GM19372 (cell line): Measurements from ENCODE around the gene ITPR1.

Experiments
- ATAC-seq: cut with Tn5 transposase; IDR thresholded peaks from one replicate; pipeline ENCODE4 v1.9.1; 2021; ENCODE audit warnings: mild to moderate bottlenecking, low read depth, moderate library complexity; ENCODE audit not compliant: unreplicated experiment

The ITPR1 gene

DNA sequence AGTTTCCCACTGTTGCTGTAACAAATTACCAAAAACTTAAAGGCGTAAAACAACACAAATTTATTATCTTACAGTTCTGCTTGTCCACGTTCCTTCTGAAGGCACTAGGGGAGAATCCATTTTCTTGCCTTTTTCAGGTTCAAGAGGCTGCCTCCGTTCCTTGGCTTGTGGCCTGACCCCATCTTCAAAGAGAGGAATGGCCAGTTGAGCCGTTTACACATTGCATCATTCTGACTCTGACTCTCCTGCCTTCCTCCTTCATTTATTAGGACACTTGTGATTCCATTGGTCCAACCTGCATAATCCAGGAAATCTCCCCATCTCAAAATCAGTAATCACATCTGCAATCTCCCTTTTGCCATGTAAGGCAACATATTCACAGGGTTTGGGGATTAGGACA, 363.4 kb downstream of the ITPR1 start:
- no peak for ATAC-seq

DNA sequence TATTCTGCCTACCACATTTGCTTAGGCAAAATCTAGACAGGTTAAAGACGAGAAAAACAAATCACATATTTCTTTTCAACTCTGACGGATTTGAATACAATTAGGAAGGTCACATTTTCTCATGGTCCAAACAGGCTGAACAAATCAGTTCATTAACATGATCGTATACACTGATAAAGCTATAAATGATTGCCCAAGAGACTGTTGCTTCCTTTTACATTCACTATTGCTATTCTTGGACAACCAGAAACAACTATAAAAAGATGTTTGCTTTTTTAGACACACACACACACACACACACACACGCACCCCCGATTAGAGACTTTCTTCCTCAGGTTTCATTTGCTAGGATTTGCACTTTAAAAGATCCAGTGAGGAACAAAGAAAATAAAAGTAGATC, 363.8 kb downstream of the ITPR1 start:
- no peak for ATAC-seq

DNA sequence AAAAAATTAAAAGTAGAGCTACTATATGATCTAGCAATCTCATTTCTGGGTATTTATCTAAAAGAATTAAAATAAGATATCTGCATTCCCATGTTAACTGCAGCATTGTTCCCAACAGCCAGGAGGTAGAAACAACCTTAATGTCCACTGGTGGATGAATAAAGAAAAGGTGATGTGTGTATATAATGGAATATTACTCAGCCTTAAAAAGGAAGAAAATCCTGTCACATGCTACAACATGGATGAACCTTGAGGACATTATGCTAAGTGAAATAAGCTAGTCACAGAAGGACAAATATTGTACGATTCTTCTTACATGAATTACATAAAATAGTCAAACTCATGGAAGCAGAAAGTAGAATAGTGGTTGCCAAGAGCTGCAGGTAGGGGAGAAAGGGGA, 366.6 kb downstream of the ITPR1 start:
- ATAC-seq: no peak

DNA sequence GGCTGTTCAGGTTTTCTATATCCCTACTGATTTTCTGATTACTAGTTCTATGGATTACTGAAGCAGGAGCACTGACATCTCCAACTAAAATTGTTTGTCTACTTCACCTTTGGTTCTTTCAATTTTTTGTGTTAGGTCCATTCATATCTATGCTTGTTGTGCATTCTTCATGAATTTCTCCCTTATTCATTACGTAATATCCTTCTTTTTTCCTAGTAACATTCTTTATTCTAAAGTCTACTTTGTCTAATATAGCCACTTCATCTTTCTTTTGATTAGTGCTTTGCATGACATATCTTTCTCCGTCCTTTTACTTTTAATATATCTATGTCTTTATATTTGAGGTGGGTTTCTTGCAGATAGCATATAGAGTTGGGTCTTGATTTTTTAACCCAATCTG, 369.8 kb downstream of the ITPR1 start:
- ATAC-seq: no peak

DNA sequence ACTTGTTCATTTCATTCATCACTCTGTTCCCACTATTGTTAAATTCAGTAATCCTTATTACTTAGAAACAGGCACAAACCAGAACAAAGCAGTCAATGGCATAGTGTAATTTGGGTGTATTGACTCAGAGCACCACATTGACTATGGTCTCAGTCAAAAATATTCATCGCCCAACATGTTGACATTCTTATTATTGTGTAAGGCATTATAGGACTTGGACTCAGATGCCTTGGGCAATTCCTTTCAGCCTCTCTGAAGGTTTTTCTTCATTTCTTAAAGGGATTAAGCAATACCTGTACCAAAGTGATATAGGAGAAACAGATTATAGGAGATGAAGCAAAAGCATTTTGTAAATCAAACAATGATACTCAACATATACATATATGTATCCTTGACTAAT, 371.4 kb downstream of the ITPR1 start:
- ATAC-seq: no peak

DNA sequence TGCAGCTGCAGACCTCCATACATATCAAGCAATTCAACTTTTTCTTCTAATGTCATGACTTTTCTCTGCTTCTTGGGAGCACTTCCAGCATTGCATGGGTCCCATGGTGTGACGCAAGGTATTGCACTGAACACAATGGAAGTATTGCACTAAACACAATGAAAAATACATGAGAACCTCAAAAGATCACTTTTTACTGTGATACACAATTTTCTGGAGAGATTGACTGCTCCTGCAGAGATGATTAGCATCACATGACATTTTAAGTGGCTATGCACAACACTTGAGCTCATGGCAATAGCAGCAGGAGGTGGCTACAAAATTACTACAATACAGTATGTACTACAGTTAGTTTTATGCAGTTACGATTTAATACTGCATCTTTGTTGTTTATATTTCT, 372.6 kb downstream of the ITPR1 start:
- no peak for ATAC-seq

DNA sequence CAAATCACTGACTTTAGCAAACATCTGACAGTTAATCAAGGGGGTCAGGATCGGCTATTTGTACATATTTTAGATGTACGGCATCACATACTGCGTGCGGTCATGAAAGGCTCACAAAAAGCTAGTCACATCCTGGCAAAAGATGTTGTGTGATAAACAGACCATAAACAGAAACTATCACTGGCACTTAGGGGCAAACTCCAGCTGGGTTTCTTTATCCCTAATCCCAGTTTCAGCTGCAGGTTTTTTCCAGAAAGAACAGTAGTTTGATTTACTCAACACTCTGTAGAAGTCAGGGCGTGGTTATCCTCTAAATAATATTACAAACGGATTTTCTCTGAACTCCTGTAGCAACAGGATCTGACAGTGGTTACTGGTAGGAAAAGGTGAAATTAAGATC, 373.7 kb downstream of the ITPR1 start:
- ATAC-seq: no peak

DNA sequence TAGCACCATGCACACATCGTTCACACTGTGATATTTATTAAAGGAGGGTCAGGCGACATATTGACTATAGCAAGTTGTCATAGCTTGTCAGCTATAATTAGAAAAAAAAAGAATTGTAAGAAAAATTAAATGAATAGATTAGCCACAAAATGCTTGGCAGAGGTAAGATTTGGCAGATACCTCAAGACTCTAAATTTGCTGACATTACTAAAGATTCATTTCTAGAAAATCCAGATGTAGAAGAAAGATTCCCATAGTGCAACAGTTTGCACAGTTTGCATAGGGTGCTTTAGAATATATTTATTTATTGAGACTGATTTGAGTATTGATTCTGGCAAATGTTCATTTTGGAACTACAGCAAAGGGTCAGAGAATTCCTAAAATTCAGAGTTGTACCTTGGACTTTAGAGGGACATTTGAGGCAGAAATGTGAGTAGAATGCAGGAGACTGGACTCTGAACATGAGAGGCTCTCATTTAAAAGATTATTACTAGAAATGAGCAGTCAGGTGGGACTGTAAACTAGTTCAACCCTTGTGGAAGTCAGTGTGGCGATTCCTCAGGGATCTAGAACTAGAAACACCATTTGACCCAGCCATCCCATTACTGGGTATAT, 384.1 kb downstream of the ITPR1 start:
- no peak for ATAC-seq

DNA sequence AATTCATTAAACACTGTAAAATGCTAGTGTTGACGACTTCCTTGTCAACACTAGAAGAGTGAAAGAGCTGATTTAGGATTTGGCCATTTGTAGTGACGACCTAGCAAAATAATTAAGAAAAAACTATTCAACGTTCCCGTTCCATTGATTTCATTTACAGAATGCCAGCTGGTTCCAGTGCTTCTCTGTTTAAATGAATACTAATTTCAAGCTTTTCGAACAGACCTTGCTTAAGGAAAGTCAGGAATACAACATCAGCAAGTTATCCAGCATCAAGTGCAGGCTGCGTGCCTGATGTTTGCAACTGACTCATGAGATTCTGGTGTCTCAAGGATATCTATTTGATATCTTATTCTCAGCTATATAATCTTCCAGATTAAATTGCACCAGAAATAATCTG, 387.7 kb downstream of the ITPR1 start:
- no peak for ATAC-seq

DNA sequence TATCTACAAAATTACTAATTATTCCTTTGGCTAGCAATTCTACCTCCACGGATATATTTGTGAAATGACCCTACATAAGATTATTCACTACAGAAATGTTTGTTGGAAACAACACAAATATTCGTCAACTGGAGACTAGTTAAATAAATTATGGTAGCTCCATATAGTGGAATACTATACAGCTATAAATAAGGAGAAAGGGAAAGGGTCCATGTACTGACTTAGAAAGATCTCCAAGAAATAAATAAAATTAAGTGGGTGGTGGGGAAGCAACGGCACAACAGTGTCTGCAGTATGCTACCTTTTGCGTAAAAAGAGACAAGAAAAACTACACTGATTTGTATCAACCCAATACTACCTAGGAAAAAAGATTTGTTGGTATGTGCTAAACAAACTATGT, 389.4 kb downstream of the ITPR1 start:
- no peak for ATAC-seq

DNA sequence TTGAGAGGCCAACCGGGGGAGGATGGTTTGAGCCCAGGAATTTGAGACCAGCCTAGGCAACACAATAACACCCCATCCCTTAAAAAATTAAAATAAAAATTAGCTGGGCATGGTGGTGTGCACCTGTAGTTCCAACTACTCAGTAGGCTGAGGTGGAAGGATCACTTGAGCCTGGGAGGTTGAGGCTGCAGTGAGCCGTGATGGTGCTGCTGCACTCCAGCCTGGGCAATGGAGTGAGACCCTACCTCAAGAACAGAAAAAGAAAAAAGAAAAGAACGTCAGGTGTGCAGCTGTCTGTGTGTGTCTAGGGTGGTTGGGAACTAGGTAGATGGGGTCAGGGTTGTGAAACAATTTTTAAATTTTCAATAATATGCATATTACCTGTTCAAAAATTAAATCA, 389.9 kb downstream of the ITPR1 start:
- no peak for ATAC-seq

DNA sequence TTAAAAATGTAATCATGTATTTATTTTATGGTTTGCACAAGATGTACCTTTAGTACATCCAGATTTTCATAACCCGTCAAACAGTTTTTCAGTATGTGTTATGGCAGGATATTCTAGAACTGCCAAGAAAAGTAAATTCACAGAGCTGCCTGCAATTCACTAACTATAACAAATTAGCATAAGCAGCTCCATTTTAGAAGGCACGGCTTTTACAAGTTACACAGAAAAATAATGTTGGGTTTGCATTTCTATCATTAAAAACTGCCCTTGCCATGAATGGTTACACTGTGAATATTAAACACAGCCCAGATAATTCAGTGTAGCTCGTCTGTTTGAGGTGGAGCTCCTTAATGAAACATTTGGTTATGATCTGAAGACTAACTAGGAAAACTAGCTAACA, 391.7 kb downstream of the ITPR1 start:
- ATAC-seq: no peak

DNA sequence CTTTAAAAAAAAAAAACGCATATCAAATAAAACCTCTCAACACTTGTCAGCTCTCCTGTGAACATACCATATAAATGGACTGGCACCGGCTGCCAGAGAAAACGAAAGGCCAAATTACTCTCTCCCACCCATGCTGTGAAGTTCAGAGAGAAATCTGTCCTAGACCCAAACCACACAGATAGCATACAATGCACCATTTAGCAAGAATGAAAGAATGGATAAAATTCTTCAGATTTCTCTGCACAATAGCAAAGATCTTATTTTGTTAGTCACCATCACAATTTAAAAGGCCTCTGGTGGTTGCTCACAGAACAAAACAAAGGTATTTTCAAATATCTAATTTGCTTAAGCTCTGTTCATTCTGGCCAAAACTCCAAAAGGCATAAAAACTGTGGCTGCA, 392.2 kb downstream of the ITPR1 start:
- ATAC-seq: no peak

DNA sequence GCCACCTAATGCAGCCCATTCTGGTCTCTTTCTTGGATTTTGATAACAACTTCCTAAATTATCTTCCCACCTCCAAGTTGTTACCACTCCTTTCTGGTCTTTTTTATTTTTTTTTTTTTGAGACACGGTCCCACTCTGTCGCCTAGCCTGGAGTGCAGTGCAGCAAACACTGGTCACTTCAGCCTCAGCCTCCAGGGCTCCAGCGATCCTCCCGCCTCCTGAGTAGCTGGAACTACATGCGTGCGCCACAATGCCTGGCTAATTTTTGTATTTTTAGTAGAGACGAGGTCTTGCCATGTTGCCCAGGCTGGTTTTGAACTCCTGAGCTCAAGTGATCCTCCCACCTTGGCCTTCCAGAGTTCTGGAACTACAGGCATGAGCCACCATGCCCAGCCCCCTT, 393.3 kb downstream of the ITPR1 start:
- no peak for ATAC-seq

DNA sequence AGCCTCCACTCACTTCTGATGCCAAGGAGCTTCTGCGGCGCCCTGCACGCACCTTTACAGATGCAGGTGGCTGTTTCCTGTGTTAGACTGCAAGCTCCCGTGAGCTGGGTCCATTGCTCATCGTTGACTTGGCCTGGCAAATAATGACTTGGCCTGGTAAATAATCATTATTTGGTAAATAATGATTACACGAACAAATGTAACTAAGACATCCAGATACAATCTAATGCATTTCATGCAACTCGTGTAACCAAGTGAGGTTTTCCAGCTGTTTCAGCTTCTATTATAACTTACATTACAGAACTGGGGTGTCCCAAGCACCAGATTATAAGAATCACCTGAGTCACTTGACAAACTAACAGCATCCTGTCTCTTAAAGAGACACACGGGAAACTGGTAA, 394.0 kb downstream of the ITPR1 start:
- no peak for ATAC-seq

DNA sequence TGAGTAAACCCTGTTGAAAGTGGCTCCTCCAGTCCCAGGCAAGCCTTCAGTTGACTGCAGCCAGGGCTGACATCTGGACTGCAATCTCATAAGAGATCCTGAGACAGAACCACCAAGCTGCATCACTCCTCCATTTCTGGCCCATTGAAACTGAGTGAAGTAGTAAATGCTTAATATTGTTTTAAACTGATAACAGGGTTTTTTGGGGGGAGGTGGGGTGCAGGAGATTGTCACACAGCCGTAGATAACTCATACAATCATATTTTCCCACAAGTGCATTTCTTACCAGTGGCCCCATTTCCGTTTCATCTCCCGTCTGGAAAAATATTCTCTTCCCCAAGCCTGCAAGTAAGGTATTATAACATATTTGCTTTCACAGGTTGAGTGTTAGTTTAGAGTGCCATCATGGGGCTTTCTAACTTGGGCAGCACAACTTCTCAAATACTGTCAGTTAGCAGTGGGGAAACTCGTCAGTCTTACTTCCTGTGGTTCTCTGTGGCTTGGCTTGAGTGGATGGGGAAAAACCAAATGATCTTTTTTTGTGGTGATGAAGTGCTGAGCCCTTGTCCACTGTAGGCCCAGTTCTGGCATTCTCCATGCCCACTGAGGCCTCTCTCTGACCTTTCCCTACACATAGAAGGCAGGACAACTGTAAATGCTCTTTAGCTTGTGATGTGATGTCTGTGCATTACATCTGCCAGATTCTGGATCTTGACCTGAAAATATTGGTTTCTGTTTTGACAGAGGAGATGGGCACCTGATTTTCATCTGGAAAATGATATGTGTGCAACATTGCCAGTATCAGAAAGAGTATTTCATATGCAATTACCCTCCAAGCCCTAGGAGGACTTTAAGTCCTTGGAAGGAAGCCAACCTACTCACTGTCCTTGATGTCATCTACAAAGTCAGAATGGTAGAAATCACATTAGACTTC, 396.0 kb downstream of the ITPR1 start:
- peak; percentile 82 for ATAC-seq

DNA sequence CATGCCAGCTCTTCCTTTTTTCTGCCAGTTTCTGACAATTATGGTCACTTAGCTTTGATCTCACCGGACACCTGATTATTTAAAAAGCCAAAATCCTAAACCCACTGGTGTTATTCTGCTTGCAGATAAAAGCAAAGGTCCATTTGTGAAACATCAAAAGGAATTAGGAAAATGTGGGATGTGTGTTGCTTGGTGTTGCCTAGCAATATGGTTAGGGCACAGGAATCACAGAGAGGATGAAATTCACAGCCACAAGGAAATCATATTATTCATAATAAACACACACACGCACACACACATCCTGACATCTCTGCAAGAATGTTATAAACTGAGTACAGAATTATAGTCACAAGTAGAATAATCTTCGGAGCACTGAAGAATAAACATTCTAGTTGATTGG, 396.7 kb downstream of the ITPR1 start:
- no peak for ATAC-seq

DNA sequence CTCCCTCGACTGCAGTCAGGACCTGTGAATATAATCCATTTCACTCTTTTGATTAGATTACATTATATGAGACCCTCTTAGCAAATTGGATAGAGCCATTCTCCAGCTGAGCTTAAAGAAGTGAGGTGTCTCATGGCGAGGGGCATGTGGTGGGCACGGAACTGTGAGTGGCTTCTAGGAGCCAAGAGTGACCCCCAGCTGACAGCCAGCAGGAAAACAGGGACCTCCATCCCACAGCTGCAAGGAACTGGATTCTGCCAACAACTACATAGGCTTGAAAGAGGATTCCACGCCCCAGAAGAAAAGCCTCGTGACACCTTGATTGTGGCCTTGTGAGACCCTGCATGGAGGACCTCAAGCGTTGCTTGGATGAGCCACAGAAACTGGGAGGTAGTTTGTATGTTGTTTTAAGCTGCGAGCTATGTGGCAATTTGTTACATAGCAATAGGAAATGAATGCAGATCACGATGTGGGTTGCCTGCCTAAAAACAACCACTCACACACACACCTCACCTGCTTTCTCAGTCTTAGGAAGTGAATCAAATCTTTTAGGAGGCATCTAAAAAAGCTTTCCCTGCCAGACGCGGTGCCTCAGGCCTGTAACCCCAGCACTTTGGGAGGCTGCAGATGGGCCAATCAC, 401.9 kb downstream of the ITPR1 start:
- ATAC-seq: no peak

DNA sequence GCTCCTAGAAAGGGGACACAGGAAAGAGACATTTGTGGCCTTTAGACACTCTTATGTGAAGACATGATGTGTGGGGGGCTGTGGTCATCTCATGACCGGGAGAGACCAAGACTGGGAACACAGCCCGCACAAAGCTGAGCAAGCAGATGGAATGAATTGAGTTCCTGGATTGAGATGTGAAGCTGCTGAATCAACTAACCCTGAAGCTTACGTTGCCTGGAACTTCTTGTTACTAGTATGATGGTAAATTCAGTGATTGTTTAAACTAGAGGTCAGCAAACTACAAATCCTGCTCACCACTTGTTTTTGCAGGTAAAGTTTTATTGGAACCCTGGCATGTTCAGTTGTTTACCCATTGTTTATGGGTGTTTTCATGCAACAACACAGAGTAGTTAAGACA, 402.7 kb downstream of the ITPR1 start:
- ATAC-seq: no peak
